Measurements from ENCODE around the gene OR14C36. TPM values are rescaled to one million over a fixed set of nuclear protein-coding genes. Genes with fewer than 3 reads are reported as not detected.
"Not testable (repeated sequence)": the region's sequence is repeated elsewhere in the genome, so short reads cannot be mapped to it uniquely, and the experiment has no call there.

Gene OR14C36
- not detected for total RNA-seq (ENCODE audit: unreplicated experiment)
- long read RNA-seq = 0 reads

GRCh38 chr1:248348475-248348874 is at the start of gene OR14C36:
OR14C36 (plus strand) TSS chr1:248348775; CDS start chr1:248348775, 0 bp downstream.
- Mint-ChIP-seq H3K36me3 (ENCODE audit: unreplicated experiment) (peaks cover 5% of the 10 kb centered on the region), H3K4me1 (ENCODE audit: low read depth, unreplicated experiment) (no peaks in the 10 kb centered on the region), H3K27me3 (ENCODE audit: unreplicated experiment) (no peaks in the 10 kb centered on the region), H3K27ac (ENCODE audit: unreplicated experiment) (no peak within 1 kb of the TSS), H3K9me3 (ENCODE audit: unreplicated experiment) (peaks cover 5% of the 10 kb centered on the region), H3K4me3 (ENCODE audit: unreplicated experiment) (no peak within 1 kb of the TSS)
- TF ChIP-seq CTCF (IDR thresholded peaks at IDR 0.05; ENCODE audit: partially characterized antibody, unreplicated experiment) = no peak
- no peak for DNase-seq

- no peak for TF ChIP-seq CTCF (IDR thresholded peaks at IDR 0.05; ENCODE audit: partially characterized antibody, unreplicated experiment)
- peaks cover 4% of the 10 kb centered on the region for H3K27me3 Mint-ChIP-seq (ENCODE audit: unreplicated experiment)
- no peak within 1 kb of the TSS for H3K27ac Mint-ChIP-seq (ENCODE audit: unreplicated experiment)
- no peaks in the 10 kb centered on the region for H3K4me1 Mint-ChIP-seq (ENCODE audit: low read depth, unreplicated experiment)
- no peaks in the 10 kb centered on the region for H3K36me3 Mint-ChIP-seq (ENCODE audit: unreplicated experiment)
- peaks cover 5% of the 10 kb centered on the region for H3K9me3 Mint-ChIP-seq (ENCODE audit: unreplicated experiment)
- H3K4me3 Mint-ChIP-seq (ENCODE audit: unreplicated experiment) = no peak within 1 kb of the TSS
- DNase-seq = no peak
These were observed 45.3 kb upstream of the OR14C36 start, which contains the start of gene OR2T12 for GRCh38 chr1:248303324-248303723. OR2T12 (minus strand) TSS chr1:248303424; CDS start chr1:248295578, 7,846 bp downstream.

GRCh38 chr1:248305672-248306071 is 42.9 kb upstream of the OR14C36 start:
- not testable (repeated sequence) for H3K27me3 Mint-ChIP-seq (ENCODE audit: unreplicated experiment); H3K27ac Mint-ChIP-seq (ENCODE audit: unreplicated experiment); H3K4me3 Mint-ChIP-seq (ENCODE audit: unreplicated experiment); H3K36me3 Mint-ChIP-seq (ENCODE audit: unreplicated experiment); DNase-seq; H3K9me3 Mint-ChIP-seq (ENCODE audit: unreplicated experiment); H3K4me1 Mint-ChIP-seq (ENCODE audit: low read depth, unreplicated experiment)

GRCh38 chr1:248306103-248306502 is 42.5 kb upstream of the OR14C36 start:
- Mint-ChIP-seq H3K27me3 (ENCODE audit: unreplicated experiment) (peaks cover 4% of the 10 kb centered on the region), H3K36me3 (ENCODE audit: unreplicated experiment) (no peaks in the 10 kb centered on the region), H3K4me3 (ENCODE audit: unreplicated experiment) (no peak overlapping the region), H3K27ac (ENCODE audit: unreplicated experiment) (no peak overlapping the region), H3K9me3 (ENCODE audit: unreplicated experiment) (peaks cover 10% of the 10 kb centered on the region), H3K4me1 (ENCODE audit: low read depth, unreplicated experiment) (no peaks in the 10 kb centered on the region)
- no peak for DNase-seq
- TF ChIP-seq CTCF (IDR thresholded peaks at IDR 0.05; ENCODE audit: partially characterized antibody, unreplicated experiment) = no peak

GRCh38 chr1:248306740-248307139 is 41.8 kb upstream of the OR14C36 start:
- not testable (repeated sequence) for H3K36me3 Mint-ChIP-seq (ENCODE audit: unreplicated experiment); DNase-seq; H3K4me3 Mint-ChIP-seq (ENCODE audit: unreplicated experiment); H3K27ac Mint-ChIP-seq (ENCODE audit: unreplicated experiment); H3K4me1 Mint-ChIP-seq (ENCODE audit: low read depth, unreplicated experiment); H3K9me3 Mint-ChIP-seq (ENCODE audit: unreplicated experiment); H3K27me3 Mint-ChIP-seq (ENCODE audit: unreplicated experiment)

- Mint-ChIP-seq H3K4me1 (ENCODE audit: low read depth, unreplicated experiment) (no peaks in the 10 kb centered on the region), H3K27ac (ENCODE audit: unreplicated experiment) (no peak overlapping the region), H3K27me3 (ENCODE audit: unreplicated experiment) (no peaks in the 10 kb centered on the region), H3K4me3 (ENCODE audit: unreplicated experiment) (no peak overlapping the region), H3K36me3 (ENCODE audit: unreplicated experiment) (peaks cover 10% of the 10 kb centered on the region), H3K9me3 (ENCODE audit: unreplicated experiment) (peaks cover 31% of the 10 kb centered on the region)
- no peak for TF ChIP-seq CTCF (IDR thresholded peaks at IDR 0.05; ENCODE audit: partially characterized antibody, unreplicated experiment)
- DNase-seq = no peak
These were observed 31.8 kb upstream of the OR14C36 start for GRCh38 chr1:248316796-248317195.
